K562 treated with DMSO at 1 percent for 4 hours (cell line): ENCODE data around the gene OR6K3. TPM values are rescaled to one million over a fixed set of nuclear protein-coding genes. Genes with fewer than 3 reads are reported as not detected.

Source experiments
- total RNA-seq: library from RNA; unstranded; fragments of 300-600 nt; gene quantifications from 2 replicates; pipeline ENCODE4 v1.2.3, GENCODE V29; 2022; ENCODE audit not compliant: insufficient read depth

Gene OR6K3, protein sequence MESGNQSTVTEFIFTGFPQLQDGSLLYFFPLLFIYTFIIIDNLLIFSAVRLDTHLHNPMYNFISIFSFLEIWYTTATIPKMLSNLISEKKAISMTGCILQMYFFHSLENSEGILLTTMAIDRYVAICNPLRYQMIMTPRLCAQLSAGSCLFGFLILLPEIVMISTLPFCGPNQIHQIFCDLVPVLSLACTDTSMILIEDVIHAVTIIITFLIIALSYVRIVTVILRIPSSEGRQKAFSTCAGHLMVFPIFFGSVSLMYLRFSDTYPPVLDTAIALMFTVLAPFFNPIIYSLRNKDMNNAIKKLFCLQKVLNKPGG
- not detected in 2 replicates for total RNA-seq

DNA sequence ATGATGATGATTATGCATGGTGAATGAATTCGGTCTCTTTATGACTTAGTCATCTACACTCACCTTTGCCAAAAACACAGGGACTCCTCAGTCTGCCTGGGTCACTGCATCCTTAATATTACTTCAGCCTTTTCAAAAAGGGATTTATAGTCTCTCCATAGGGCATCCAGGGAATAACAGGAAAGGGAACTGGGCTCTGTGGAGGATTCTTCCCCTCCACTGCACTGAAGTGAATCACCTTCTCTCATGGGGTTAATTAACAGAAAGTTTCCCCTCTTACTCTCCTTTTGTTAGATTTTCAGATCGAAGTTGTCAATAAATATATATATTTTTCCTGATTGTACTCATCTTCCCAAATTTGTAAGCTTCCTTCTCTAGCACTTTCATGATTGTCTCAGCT is at the start of gene OR6K3:
TSS of gene OR6K3 (minus strand) at position 101 of the 400 bp plus-strand sequence. CDS start 2,605 bp downstream, outside the sequence.

DNA sequence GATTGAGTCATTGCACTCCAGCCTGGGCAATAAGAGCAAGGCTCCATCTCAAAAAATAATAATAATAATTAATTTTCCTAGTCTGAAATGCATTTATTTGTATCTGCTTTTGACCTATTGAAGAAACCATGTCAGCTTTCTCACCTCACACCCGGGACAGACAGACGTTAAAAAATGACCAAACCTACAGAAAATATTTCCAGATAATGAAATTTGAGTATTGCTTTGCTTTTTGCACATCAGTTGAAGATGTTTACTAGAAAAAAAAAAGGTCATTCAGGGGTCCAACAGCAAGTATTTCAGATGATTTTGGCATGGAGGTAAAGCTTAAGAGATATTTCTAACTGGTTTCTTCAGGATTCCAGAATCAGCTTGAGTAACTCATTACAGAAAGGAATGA is 33.9 kb upstream of the OR6K3 start, which contains the start of gene OR6K6:
TSS of gene OR6K6 (plus strand) at position 301 of the 400 bp plus-strand sequence. CDS start 168 bp downstream, outside the sequence.

DNA sequence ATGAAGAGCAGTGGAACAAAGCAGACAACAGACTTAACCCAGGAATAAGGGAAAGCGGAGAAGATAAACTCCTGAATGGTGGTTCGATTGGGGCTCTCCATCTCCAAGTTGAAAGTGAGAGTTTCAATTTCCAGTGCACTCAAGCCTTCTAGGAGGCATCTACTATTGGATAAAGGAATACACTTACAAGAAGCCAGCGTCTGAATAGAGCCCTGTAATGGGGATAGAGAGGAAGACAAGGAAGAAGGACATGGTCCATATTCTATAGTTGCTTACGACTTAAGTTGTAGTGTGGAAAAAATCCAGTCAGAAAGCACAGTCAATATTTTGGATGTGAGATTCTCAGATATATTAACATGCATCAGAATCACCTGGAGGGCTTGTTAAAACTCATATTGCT is 20.0 kb downstream of the OR6K3 start, which contains the start of gene OR6K2:
TSS of gene OR6K2 (minus strand) at position 101 of the 400 bp plus-strand sequence. CDS start at position 101, 0 bp downstream.

DNA sequence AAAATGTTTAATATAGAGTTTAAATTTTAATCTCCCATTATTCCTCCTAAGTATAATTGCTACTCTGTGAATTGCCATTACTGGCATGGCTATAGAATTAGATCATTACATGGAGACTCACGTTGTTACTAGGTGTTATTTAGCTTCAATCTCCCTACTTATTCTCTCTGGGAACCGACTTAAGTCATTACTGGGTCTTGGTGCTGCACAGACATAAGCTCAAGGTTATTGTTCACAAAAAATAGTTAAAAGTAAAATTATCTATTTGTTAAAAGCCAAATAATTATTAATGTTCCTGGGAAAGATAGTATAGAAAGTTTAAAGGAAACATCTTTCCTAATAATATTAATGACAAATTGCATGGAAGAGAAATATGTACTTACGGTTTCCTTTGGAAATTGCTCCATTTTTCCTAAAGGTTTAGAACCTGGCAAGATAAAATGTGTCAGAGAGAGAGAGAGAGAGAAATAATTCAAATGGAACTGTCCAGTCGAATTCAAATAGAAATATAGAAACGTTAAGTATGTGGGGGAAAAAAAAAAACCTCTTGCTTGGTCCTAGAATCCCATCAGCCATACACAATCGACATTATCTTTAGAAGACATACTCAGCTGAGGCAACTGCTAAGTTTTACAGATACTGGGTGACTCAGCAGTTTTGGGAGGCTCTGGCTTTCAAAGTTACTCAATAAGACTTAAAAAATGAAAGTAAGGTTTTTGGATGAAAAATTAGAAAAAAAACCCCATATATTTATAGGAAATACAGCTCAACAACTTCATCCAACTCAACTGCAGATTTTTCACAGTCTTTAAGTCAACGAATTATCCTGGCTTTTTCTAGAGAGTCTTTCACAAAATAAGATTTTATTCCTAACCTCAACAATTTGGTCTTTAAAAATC is 34.2 kb downstream of the OR6K3 start, which contains the start of gene SPTA1:
TSS of gene SPTA1 (minus strand) at position 605 of the 899 bp plus-strand sequence. CDS start at position 407, 198 bp downstream.

Other genes starting within 250 kb of the OR6K3 start
- not detected in 2 replicates for gene OR10R2, start 248.5 kb downstream of the OR6K3 start, total RNA-seq
- gene OR6Y1, start 166.3 kb downstream of the OR6K3 start, total RNA-seq, result not detected in 2 replicates
- not detected in 2 replicates for gene OR6P1, start 150.1 kb downstream of the OR6K3 start, total RNA-seq
- gene OR10X1, start 140.8 kb downstream of the OR6K3 start, total RNA-seq, result not detected in 2 replicates
- 0.08 TPM in 1 of 2 replicates, not detected in the other for gene OR10Z1, start 115.5 kb downstream of the OR6K3 start, total RNA-seq
- gene SPTA1, start 34.0 kb downstream of the OR6K3 start, total RNA-seq, result 5.8 and 12.8 TPM in 2 replicates
- gene OR6K2, start 20.1 kb downstream of the OR6K3 start, total RNA-seq, result not detected in 2 replicates
- not detected in 2 replicates for gene OR6K6, start 34.0 kb upstream of the OR6K3 start, total RNA-seq
- gene OR6N1, start 51.5 kb upstream of the OR6K3 start, total RNA-seq, result not detected in 2 replicates
- gene OR6N2, start 60.5 kb upstream of the OR6K3 start, total RNA-seq, result not detected in 2 replicates
- 0.38 TPM in 1 of 2 replicates, not detected in the other for gene MNDA, start 110.6 kb upstream of the OR6K3 start, total RNA-seq
- gene PYHIN1, start 210.8 kb upstream of the OR6K3 start, total RNA-seq, result not detected in 2 replicates